GM13976 (cell line): ENCODE data around the gene STRA6.

Experiments
- DNase-seq: peaks from one replicate; pipeline ENCODE4 v3.0.0; 2012; ENCODE audit warnings: low spot score
- CTCF ChIP-seq: IDR thresholded peaks from 2 replicates; pipeline ENCODE4 v1.5.1; 2012; ENCODE audit warnings: borderline replicate concordance, mild to moderate bottlenecking; ENCODE audit not compliant: insufficient read depth; ENCODE audit errors: extremely low read depth, missing control alignments, control extremely low read depth
- in situ Hi-C: fragments of 300-500 bp; cut with MboI; formaldehyde crosslinking; loops from one replicate; pipeline ENCODE4 v1.12.0; 2022; ENCODE audit warnings: low sequenced_read_pairs, mixed read lengths, inconsistent platforms; ENCODE audit not compliant: unreplicated experiment

STRA6 gene

GRCh38 chr15:74244822-74245341 lies 42.3 kb upstream of the STRA6 start:
- no peak for DNase-seq
- in situ Hi-C loops = no loop called here
- no peak for TF ChIP-seq CTCF

GRCh38 chr15:74243431-74243830 lies 40.8 kb upstream of the STRA6 start:
- in situ Hi-C loops = no loop called here
- no peak for DNase-seq

GRCh38 chr15:74242441-74243185 lies 40.0 kb upstream of the STRA6 start:
- in situ Hi-C loops = no loop called here
- TF ChIP-seq CTCF = no peak
- DNase-seq = no peak

More at GRCh38 chr15:74243431-74243830, 40.8 kb upstream of the STRA6 start:
- TF ChIP-seq CTCF = no peak

GRCh38 chr15:74240897-74241614 lies 38.5 kb upstream of the STRA6 start:
- in situ Hi-C loops = no loop called here
- TF ChIP-seq CTCF = no peak
- no peak for DNase-seq

- DNase-seq = no peak
- in situ Hi-C loops = no loop called here
- TF ChIP-seq CTCF = no peak
These were observed 37.5 kb upstream of the STRA6 start for GRCh38 chr15:74240002-74240568.

GRCh38 chr15:74239051-74239705 lies 36.6 kb upstream of the STRA6 start:
- in situ Hi-C loops = no loop called here
- TF ChIP-seq CTCF = no peak
- no peak for DNase-seq
